HG02852 (cell line): ENCODE measurements around the gene TBCD.

Source experiments
- ATAC-seq: cut with Tn5 transposase; IDR thresholded peaks from one replicate; pipeline ENCODE4 v1.9.1; 2021; ENCODE audit warnings: mild to moderate bottlenecking, moderate library complexity; ENCODE audit not compliant: unreplicated experiment

Gene TBCD

DNA sequence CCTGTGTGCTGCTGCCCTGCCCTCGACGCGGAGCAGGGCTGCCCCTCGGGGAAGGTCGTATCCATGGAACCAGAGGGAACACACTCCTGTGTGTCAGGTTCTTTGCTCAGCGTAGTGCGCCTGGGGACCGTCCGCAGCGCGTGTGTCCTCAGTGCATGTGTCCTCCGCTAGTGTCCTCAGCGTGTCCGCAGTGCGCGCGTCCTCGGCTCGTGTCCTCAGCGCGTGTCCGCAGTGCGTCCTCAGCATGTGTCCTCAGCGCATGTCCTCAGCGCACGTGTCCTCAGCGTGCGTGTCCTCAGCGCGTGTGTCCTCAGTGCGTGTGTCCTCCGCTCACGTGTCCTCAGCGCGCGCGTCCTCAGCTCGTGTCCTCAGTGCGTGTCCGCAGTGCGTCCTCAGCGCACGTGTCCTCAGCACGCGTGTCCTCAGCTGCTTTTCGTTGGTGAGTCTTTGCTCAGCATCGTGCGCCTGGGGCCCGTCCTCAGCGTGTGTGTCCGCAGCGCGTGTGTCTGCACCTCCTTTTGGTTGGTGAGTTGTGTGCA is 147.2 kb downstream of the TBCD start:
- no peak for ATAC-seq

GRCh38 chr17:82899941-82900340 is 148.1 kb downstream of the TBCD start:
- ATAC-seq, result no peak

- no peak for ATAC-seq
Observed at GRCh38 chr17:82900741-82901140, 148.9 kb downstream of the TBCD start.

DNA sequence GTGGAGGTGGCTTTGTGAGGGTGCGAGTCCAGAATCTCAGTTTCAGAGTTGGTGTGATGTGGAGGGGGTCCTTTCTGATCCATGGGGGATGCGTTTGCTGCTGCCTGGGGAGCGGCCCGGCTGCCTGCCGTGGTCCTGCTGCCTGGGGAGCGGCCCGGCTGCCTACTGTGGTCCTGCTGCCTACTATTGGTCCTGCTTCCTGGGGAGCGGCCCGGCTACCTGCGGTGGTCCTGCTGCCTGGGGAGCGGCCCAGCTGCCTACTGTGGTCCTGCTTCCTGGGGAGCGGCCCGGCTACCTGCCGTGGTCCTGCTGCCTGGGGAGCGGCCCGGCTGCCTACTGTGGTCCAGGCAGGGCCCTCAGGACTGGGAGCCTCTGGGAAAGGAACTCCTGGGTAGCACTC is 149.5 kb downstream of the TBCD start:
- ATAC-seq, result no peak

GRCh38 chr17:82901856-82902255 is 150.0 kb downstream of the TBCD start:
- ATAC-seq, result no peak

- no peak for ATAC-seq
Observed at GRCh38 chr17:82902972-82903874, 151.4 kb downstream of the TBCD start.

- ATAC-seq, result no peak
Observed at GRCh38 chr17:82905130-82905529, 153.3 kb downstream of the TBCD start.

DNA sequence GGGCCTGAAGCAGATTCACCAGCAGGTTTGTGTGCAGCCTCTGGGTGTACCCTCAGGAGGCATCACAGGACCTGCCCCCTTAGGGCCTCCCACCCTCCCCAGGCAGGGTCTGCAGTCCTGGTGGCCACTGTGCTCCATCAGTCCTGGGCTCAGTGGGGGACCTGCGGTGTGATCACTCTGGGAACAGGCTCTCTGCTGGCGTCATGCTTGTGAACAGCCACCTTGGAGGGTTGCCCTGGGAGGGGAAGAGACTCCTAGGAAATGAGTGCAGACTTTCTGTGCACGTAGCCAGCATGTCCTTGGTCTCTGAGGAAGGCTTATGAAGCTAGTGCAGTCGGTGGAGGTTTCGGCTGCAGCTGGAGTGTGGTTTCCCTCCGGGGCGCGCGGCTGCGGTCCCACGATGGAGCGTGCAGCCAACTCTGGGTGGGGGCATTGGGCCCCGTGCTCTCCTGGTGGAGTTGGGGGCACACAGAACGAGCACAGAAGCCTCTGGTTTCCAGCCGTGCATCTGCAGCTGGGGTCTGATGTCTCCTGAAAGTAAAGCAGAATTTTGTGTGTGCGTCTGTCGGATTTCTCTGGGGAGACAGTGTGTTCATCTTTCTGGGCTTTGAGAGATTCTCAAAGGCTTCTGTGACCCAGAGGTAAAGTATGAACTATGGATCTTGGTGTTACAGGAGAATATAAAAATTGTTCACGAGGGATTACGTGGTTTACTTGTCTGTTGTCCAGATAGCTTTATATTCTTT is 156.1 kb downstream of the TBCD start:
- ATAC-seq, result no peak

DNA sequence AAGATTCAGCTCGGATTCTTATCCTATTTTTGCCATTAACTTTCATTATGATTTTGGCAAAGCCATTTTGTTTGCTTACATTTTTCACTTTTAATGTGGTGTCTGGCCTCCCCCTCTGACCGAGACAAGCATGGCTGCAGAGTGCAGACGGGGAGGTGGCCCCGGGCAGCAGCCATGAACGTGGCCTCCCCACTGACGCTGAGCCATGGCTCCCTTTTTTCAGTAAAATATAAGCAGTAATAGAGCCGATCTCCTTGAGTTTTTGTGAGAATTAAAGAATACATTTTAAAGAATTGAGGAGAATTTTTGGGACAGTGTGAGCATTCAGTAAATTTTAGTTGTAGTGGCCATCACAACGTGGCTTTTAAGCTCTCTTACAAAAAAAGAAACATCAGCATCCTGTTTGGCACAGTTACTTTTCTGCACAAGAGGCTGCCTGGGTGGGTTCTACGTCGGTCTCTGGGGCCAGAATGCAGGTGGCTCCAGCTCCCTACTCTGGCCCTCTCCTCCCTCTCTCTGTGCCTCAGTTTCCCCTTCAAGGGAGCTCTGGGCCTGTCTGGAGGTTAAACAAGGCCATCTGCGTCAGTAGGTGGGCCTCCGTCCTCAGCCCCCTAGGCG is 156.8 kb downstream of the TBCD start:
- ATAC-seq, result no peak

- ATAC-seq, result no peak
Observed at GRCh38 chr17:82909322-82909904, 157.5 kb downstream of the TBCD start.

GRCh38 chr17:82910041-82910481 is 158.2 kb downstream of the TBCD start:
- ATAC-seq, result no peak

DNA sequence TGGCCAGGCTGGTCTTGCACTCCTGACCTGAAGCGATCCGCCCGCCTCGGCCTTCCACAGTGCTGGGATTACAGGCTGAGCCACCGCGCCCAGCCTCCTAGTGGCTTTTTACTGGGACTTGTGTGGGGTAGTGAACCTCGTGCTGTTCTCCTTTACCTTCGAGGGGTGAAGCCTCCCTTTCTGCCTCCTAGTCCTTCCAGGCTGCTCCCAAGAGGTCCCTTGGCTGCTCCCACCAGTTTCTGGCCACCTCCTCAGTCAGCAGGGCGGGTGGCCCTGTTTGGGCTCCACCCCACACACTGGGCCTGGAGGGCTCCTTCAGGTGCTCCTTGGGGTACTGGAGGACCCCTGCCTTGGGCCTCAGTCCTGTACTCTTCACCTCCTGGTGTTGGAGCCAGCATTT is 158.9 kb downstream of the TBCD start:
- no peak for ATAC-seq

DNA sequence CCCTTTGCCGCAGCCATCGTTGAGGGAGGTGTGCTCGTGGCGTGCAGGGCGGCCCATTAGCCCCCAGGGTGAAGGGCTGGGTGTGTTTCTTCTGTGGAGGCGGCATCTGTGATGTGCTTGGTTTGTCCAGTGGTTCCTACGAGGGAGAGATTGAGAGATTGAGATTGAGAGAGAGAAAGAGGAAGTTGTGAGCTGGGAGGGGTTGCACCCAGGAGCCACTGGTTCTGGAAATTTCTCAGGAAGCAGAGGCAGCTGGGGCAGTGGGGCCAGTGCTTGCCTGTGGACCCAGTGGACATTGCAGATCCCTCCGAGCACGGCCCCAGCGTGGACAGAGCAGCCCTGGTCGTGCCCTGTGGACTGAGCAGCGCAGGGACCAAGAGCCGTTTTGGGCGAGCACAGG is 160.0 kb downstream of the TBCD start:
- ATAC-seq, result no peak

DNA sequence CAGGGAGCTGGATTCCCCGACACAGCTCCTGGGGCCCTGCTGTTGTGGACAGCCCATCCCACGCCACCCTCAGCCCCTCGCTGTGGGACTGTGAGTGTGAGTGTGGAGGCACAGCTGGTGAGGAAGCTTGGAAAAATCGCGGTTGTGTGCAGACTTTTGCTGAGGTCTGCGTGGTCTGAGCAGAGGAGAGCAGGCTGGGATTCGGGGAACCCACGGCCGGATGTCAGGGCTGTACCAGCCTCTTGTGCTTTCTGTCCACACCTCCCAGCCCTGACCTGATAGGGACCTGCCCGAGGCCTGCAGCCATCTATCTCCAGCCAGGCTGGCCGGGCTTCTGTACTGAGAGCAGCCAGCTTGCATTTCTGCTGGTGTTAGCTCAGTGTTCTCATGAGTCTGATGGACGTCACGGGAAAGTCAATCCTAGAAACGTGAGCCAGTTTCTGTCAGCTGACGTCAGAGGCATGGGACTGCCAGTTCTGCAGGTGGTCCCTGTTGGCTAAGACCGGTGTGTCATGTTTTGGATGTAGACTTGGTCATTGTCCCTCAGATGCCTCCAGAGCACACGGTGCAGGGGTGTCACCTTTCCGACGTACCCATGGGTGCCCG is 160.7 kb downstream of the TBCD start:
- ATAC-seq, result no peak

DNA sequence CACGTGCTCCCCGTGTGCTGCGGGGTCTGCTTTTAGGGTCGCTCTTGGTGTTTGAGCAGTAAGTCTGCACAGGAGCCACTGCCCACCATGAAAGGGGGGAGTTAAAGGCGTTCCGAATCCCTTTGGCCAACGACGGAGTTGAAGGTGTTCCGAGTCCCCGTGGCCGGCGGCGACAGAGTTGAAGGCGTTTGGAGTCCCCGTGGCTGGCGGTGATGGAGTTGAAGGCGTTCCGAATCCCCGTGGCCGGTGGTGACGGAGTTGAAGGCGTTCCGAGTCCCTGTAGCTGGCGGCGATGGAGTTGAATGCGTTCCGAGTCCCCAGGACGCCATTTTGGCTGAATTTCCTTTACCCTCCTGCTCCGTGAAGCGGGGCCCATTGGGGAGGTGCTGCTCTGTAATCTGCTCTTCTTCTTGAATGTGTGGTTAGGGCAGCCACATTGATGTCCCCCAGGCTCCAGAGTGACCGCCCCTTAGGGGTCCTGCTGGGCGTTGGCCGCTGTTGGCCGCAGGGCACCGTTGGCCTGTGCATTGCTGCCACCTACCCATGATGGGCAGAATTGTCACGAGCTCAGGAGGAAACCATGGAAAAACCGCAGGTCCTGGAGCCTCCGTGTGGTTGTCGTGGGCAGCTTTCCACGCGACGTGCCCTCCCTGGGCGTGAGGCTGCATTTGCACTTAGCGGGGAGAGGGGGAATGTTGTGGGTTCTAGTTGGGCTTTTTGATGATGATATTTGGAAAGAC is 161.6 kb downstream of the TBCD start:
- ATAC-seq, result no peak

DNA sequence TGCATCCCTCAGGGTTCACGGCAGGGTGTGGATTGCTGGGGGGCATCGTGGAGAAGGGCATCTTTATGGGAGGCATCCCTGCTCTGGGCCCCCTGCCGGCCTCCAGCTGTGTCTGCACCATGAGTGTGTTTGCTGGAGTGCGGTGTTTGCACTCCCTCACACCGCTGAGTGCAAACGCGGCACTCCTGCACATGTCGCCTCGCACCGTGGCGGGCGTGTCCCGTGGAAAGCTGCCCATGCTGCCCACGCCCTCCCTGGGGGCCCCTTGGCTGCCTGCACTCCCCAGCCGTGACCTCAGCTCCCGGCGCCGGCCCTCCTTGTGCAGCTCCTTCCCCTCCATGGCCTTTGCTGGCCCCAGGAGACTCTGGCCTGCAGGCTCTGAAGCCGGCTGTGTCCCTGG is 162.5 kb downstream of the TBCD start:
- ATAC-seq, result no peak

GRCh38 chr17:82915010-82915756 is 163.3 kb downstream of the TBCD start:
- no peak for ATAC-seq

- no peak for ATAC-seq
Observed at GRCh38 chr17:82915757-82916027, 163.8 kb downstream of the TBCD start.

DNA sequence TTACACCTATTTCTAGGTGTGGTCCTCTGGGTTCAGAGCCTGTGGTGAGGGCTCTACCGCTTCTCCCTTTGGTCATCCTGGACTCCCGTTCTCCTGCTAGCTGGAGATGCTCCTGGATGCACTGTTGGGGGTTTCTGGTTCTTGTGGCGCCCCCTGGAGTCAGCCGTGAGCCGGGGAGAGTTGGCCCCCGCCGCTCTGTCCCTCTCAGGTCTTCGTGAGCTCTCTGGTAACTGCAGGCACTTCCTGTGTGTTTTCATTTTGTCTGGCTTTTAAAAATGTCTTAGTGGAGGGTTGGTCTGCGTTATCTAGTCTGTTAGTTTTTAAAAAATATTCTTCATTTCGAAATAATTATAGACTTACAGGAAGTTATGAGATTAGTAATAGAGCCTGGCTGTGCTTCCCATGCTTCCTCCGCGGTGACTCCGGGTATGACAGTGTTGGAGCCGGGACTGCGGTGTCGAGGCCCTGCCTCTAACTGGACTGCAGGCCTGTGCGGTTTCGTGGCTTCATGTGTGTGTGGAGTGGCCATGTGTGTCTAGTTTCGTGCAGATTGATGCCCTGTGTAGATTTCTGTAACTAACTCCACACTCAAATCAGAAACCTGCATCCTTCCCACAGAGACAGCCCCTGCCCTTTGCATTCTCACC is 166.0 kb downstream of the TBCD start:
- ATAC-seq, result no peak
